Measurements from ENCODE around the gene SOX1.

DNA sequence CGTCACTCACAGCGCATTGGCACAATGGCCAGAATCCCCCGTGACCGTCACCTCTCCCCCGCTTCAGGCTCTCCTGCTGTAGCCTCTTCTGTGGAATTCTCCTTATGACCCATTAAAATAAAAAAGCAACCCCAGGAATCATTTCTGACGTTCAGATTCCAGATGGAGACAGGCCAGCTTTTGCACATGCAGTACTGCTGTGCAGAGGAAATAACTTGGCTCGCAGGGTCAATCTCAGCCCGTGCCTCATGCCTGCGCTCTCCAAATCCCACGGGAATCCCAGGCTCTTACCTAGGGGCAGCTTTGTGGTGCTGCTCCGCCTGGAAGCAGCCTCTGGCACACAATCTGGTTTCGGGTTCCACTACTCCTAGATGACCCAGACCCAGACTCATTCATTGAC is 32.7 kb upstream of the SOX1 start:
- TF ChIP-seq EZH2 (IDR thresholded peaks at IDR 0.05; ENCODE audit: borderline replicate concordance, insufficient read depth, low read depth, low read length, poor library complexity, severe bottlenecking): no peak
- TF ChIP-seq, protein P1, sequence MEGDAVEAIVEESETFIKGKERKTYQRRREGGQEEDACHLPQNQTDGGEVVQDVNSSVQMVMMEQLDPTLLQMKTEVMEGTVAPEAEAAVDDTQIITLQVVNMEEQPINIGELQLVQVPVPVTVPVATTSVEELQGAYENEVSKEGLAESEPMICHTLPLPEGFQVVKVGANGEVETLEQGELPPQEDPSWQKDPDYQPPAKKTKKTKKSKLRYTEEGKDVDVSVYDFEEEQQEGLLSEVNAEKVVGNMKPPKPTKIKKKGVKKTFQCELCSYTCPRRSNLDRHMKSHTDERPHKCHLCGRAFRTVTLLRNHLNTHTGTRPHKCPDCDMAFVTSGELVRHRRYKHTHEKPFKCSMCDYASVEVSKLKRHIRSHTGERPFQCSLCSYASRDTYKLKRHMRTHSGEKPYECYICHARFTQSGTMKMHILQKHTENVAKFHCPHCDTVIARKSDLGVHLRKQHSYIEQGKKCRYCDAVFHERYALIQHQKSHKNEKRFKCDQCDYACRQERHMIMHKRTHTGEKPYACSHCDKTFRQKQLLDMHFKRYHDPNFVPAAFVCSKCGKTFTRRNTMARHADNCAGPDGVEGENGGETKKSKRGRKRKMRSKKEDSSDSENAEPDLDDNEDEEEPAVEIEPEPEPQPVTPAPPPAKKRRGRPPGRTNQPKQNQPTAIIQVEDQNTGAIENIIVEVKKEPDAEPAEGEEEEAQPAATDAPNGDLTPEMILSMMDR (IDR thresholded peaks at IDR 0.05): no peak

All from B cell (primary cell).